HepG2 (cell line): ENCODE data around the gene PCDHB11. TPM values are rescaled to one million over a fixed set of nuclear protein-coding genes. Genes with fewer than 3 reads are reported as not detected.

Source experiments
- ATAC-seq: fragments of 200-7000 bp; cut with Tn5 transposase; 3 replicates; pipeline ENCODE4 v1.9.1; 2020; ENCODE audit warnings: mild to moderate bottlenecking, moderate library complexity
- BruUV-seq: library from RNA; stranded (reverse); fragments of 400-500 nt; replicated peaks from 2 replicates; lab custom pipeline; 2021; lab: Mats Ljungman, UMichigan
- CTCF ChIA-PET: fragments of 300-600 bp; formaldehyde crosslinking; extraction: SDS; loops from one replicate; lab custom pipeline; 2021; ENCODE audit warnings: low total read pairs, inconsistent platforms, low intra/inter-chr PET ratio; lab: Yijun Ruan, JAX
- POLR2A ChIA-PET: fragments of 350-600 bp; sonication (Branson Sonifier 250); formaldehyde crosslinking; loops from one replicate; lab custom pipeline; 2020; ENCODE audit warnings: antibody characterized with exemption, inconsistent platforms; lab: Yijun Ruan, JAX
- DNase-seq: peaks from one replicate; pipeline ENCODE4 v3.0.0-alpha.2; 2015; ENCODE audit warnings: low spot score
- FAIRE-seq: peaks from 3 replicates; lab custom pipeline; 2011; peaks lifted over from hg19 to GRCh38; lab: Jason Lieb, UNC
- H2AFZ ChIP-seq: one replicate; pipeline ENCODE4 v1.6.1; 2011; ENCODE audit warnings: low read length, inconsistent platforms
- H3K27ac ChIP-seq: fragments of 300-600 bp; 3 replicates; pipeline ENCODE4 v1.8.0; 2011; ENCODE audit warnings: mixed run types, mild to moderate bottlenecking, mixed read lengths, low read length, inconsistent platforms; ENCODE audit not compliant: insufficient read depth; ENCODE audit errors: extremely low read length
- H3K27me3 ChIP-seq, 2 experiments: fragments of 200-600 bp in 1 of 2; 2 replicates in 1 of 2; 3 replicates in 1 of 2; pipeline versions ENCODE4 v1.6.0 to v1.8.0; 2011; ENCODE audit warnings: low read length in 2 of 2, mild to moderate bottlenecking in 2 of 2, moderate library complexity in 2 of 2, inconsistent platforms in 1 of 2; ENCODE audit not compliant: insufficient read depth in 2 of 2, control insufficient read depth in 1 of 2
- H3K36me3 ChIP-seq, 2 experiments: fragments of 200-600 bp in 1 of 2; replicated peaks in 1 of 2; 2 replicates in 1 of 2; 3 replicates in 1 of 2; pipeline versions ENCODE4 v1.5.1 to v1.8.0; 2011; ENCODE audit warnings: low read length in 2 of 2, inconsistent platforms in 1 of 2; ENCODE audit not compliant: insufficient read depth in 2 of 2, control insufficient read depth in 1 of 2
- H3K4me1 ChIP-seq: 2 replicates; pipeline ENCODE4 v1.5.1; 2012; ENCODE audit warnings: low read length, inconsistent platforms; ENCODE audit not compliant: insufficient read depth
- H3K4me2 ChIP-seq: 2 replicates; pipeline ENCODE4 v1.6.0; 2011; ENCODE audit warnings: low read depth, low read length, inconsistent platforms
- H3K4me3 ChIP-seq, 3 experiments: fragments of 200-600 bp in 1 of 3; sonication (generic), shearing (Covaris generic) in 1 of 3; replicated peaks in 1 of 3; 2 replicates each; pipeline ENCODE4 v1.5.1; 2011 to 2016; ENCODE audit warnings: low read length in 3 of 3, inconsistent platforms in 2 of 3, low read depth in 2 of 3, mild to moderate bottlenecking in 2 of 3, control low read depth in 1 of 3, mixed read lengths in 1 of 3; ENCODE audit not compliant: insufficient read depth in 1 of 3
- H3K79me2 ChIP-seq: one replicate; pipeline ENCODE4 v1.6.1; 2011; ENCODE audit warnings: low read length, inconsistent platforms; ENCODE audit not compliant: insufficient read depth
- H3K9ac ChIP-seq: 2 replicates; pipeline ENCODE4 v1.6.0; 2011; ENCODE audit warnings: mild to moderate bottlenecking, low read depth, low read length, inconsistent platforms; ENCODE audit not compliant: insufficient read depth
- H3K9me3 ChIP-seq: 2 replicates; pipeline ENCODE4 v1.5.1; 2012; ENCODE audit warnings: mild to moderate bottlenecking, low read length
- H4K20me1 ChIP-seq: 2 replicates; pipeline ENCODE4 v1.6.0; 2011; ENCODE audit warnings: inconsistent platforms, mild to moderate bottlenecking, low read length, moderate library complexity; ENCODE audit not compliant: insufficient read depth
- GATAD2A ChIP-seq: IDR thresholded peaks from 2 replicates; pipeline ENCODE4 v1.6.1; 2016
- HOXD1 ChIP-seq: sonication (generic); formaldehyde crosslinking; IDR thresholded peaks from 2 replicates; pipeline ENCODE4 v1.5.0; 2020; ENCODE audit warnings: missing genetic modification reagents
- MAFK ChIP-seq, 2 experiments: IDR thresholded peaks in 1 of 2; conservative IDR thresholded peaks in 1 of 2; 2 replicates each; pipeline ENCODE4 v1.6.1; 2011; ENCODE audit warnings: improper control_type of control experiment in 2 of 2, low read length in 2 of 2
- NCOA2 ChIP-seq: sonication (generic); formaldehyde crosslinking; IDR thresholded peaks from 2 replicates; pipeline ENCODE4 v1.8.0; 2022; ENCODE audit warnings: inconsistent platforms
- PCBP1 ChIP-seq: fragments of 200-400 bp; formaldehyde crosslinking; IDR thresholded peaks from 2 replicates; pipeline ENCODE4 v1.6.1; 2017; ENCODE audit warnings: mild to moderate bottlenecking, low read depth, low read length, borderline replicate concordance
- RAD21 ChIP-seq: fragments of 450-650 bp; formaldehyde crosslinking; IDR thresholded peaks from 2 replicates; pipeline ENCODE4 v1.5.0; 2020; ENCODE audit warnings: mild to moderate bottlenecking
- SAP130 ChIP-seq: IDR thresholded peaks from 2 replicates; pipeline ENCODE4 v1.6.1; 2016; ENCODE audit warnings: low read depth
- SOX6 ChIP-seq, 2 experiments: fragments of 450-650 bp in 1 of 2; sonication (generic) in 1 of 2; formaldehyde crosslinking in 1 of 2; IDR thresholded peaks; 2 replicates each; pipeline versions ENCODE4 v1.4.0 to v1.6.1; 2017 to 2020; ENCODE audit warnings: antibody characterized with exemption in 1 of 2, mild to moderate bottlenecking in 1 of 2, missing genetic modification reagents in 1 of 2
- ZFX ChIP-seq: sonication (generic); formaldehyde crosslinking; IDR thresholded peaks from 2 replicates; pipeline ENCODE4 v1.4.0; 2020; ENCODE audit warnings: mild to moderate bottlenecking, low read depth, missing genetic modification reagents, moderate library complexity
- ZMAT5 ChIP-seq: sonication (generic); formaldehyde crosslinking; IDR thresholded peaks from 2 replicates; pipeline ENCODE4 v1.5.0; 2020; ENCODE audit warnings: mild to moderate bottlenecking, low read depth, missing genetic modification reagents, borderline replicate concordance
- ZNF674 ChIP-seq: sonication (generic); formaldehyde crosslinking; IDR thresholded peaks from 2 replicates; pipeline ENCODE4 v1.5.0; 2020; ENCODE audit warnings: low read depth, mild to moderate bottlenecking, missing genetic modification reagents
- WGBS: methylation state at CpG from one replicate; pipeline ENCODE4 v1.1.6; 2017; ENCODE audit warnings: low lambda C conversion rate; 5-methylcytosine and 5-hydroxymethylcytosine counted together
- in situ Hi-C: cut with HindIII; loops from 2 replicates; pipeline ENCODE4 v1.10.0; 2017; ENCODE audit warnings: low pct_unique_long_range_greater_than_20kb; ENCODE audit not compliant: extremely low pct_ligation_motif_present
- intact Hi-C: fragments of 100-400 bp; cut with micrococcal nuclease; formaldehyde crosslinking; loops from one replicate; pipeline ENCODE4 v1.10.0; 2022; ENCODE audit not compliant: unreplicated experiment
- polyA plus RNA-seq, 8 experiments: library from polyadenylated mRNA; depleted of rRNA in 3 of 8; stranded (reverse) in 7 of 8; unstranded in 1 of 8; fragments of >200 nt; fragmentation: Illumina TruSeq in 4 of 8; extraction: Trizol in 4 of 8; gene quantifications; 2 replicates each; pipeline versions ENCODE4 v1.2.1 to v1.2.3, GENCODE V29; 2011 to 2016; ENCODE audit warnings: low read depth in 4 of 8, missing spikeins in 1 of 8, mixed read lengths in 1 of 8; ENCODE audit not compliant: insufficient read depth in 1 of 8
- total RNA-seq, 5 experiments: library from RNA; depleted of rRNA; stranded (reverse); fragments of >200 nt; fragmentation: Illumina TruSeq; extraction: Trizol; gene quantifications; 2 replicates each; pipeline ENCODE4 v1.2.3, GENCODE V29; 2016; ENCODE audit warnings: low read depth in 1 of 5
- TF ChIP-seq, protein P1 (sequence below), 2 experiments: sonication (generic) in 1 of 2; formaldehyde crosslinking in 1 of 2; IDR thresholded peaks; 2 replicates each; pipeline versions ENCODE4 v1.4.0 to v1.6.1; 2018 to 2020; ENCODE audit warnings: missing genetic modification reagents in 2 of 2, borderline replicate concordance in 1 of 2, low read depth in 1 of 2, mild to moderate bottlenecking in 1 of 2, missing biosample characterization in 1 of 2
- TF ChIP-seq, protein P2 (sequence below): IDR thresholded peaks from 2 replicates; pipeline ENCODE4 v1.6.1; 2018; ENCODE audit warnings: missing genetic modification reagents, mild to moderate bottlenecking, missing compliant biosample characterization

PCDHB11 gene
- total and polyA plus RNA-seq, 2 of the 13 experiments (the other 11 are each of a cell fraction or from before 2014, with no cell fraction given), result 0.07 TPM; not detected in 1

DNA sequence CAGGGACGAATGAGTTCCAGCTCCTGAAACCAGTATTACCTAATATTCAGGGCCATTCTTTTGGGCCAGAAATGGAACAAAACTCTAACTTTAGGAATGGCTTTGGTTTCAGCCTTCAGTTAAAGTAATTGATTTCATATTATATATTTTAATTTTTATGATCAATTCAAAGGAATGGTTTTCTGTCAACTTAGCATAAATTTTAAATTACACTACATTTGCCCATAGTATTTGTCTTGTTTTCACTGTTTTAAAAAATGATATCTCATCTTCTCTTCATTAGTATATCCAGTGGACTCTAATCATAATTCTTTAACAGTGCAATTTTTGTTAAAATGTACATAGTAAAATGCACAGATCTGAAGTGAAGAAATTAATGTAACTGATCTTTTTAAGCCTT, 19.1 kb upstream of the PCDHB11 start:
- Histone ChIP-seq H3K4me1 (no peaks in the 10 kb centered on the region; the same call in 1 of the 2 replicates), H2AFZ (no peak overlapping the region), H3K9me3 (no peaks in the 10 kb centered on the region), H3K36me3 (no peaks in the 10 kb centered on the region), H3K27me3 (no peaks in the 10 kb centered on the region; a peak in 1 of 5 replicates), H3K4me3 (no peak overlapping the region), H3K27ac (no peak overlapping the region), H3K4me2 (no peak overlapping the region), H3K79me2 (no peaks in the 10 kb centered on the region), H4K20me1 (no peaks in the 10 kb centered on the region), H3K9ac (no peak overlapping the region)
- intact Hi-C loops (no loop called here), in situ Hi-C loops (no loop called here)
- POLR2A ChIA-PET, result no interaction called here
- no peak for DNase-seq
- peak; percentile 32 to 71; a peak in 3 of 4 replicates for TF ChIP-seq MAFK (conservative IDR thresholded peaks at IDR 0.05 in 1 of 2, IDR thresholded peaks at IDR 0.05 in 1 of 2; ENCODE audit: low read length in 2 of 2)
- no peak for TF ChIP-seq HOXD1
- CTCF ChIA-PET, result no interaction called here
- no peak for ATAC-seq
- BruUV-seq, result no TSS peak
- FAIRE-seq, result no peak
- 17% methylated on average over 1 of the region's 1 CpG for WGBS

DNA sequence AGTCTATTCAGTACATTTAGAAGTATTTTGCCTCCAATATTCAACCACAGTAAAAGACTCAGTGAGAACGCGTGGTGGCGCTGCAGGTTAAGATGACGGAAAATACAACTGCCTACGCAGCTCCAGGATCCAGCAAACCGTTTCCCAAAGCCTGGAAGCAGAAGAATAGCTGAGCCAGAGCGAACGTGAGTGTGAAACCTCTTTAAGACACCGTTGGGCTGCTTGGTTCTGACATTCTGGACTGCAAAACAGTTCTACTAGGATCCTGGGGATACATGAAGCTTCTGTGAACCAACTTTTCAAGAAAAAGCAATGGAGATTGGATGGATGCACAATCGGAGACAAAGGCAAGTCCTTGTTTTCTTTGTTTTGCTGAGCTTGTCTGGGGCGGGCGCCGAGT, 17.2 kb upstream of the PCDHB11 start, which contains the start of gene PCDHB16:
TSS of gene PCDHB16 (plus strand) at position 140 of the 400 bp plus-strand sequence. CDS start at position 313, 173 bp downstream.
- Histone ChIP-seq H3K79me2 (no peaks in the 10 kb centered on the region), H3K4me1 (no peaks in the 10 kb centered on the region; the same call in 1 of the 2 replicates), H3K27me3 (no peaks in the 10 kb centered on the region; a peak in 1 of 5 replicates), H3K9ac (peak within 1 kb of the TSS; percentile 38; the same call in 1 of the 2 replicates), H3K9me3 (no peaks in the 10 kb centered on the region), H3K36me3 (no peaks in the 10 kb centered on the region), H4K20me1 (no peaks in the 10 kb centered on the region), H2AFZ (peak within 1 kb of the TSS; percentile 83), H3K27ac (no peak within 1 kb of the TSS), H3K4me3 (peak within 1 kb of the TSS; percentile 35 to 61 (median 58); a peak in 5 of 6 replicates), H3K4me2 (peak within 1 kb of the TSS; percentile 66)
- peak; percentile 53 for DNase-seq
- ATAC-seq, result peak; percentile 89
- BruUV-seq, result no TSS peak
- CTCF ChIA-PET, result interaction anchor here (1.6 kb wide), 1 partner anchor 88 kb away, joined by 5 read pairs; the partner anchor contains the start of gene PCDHB2
- in situ Hi-C loops (no loop called here), intact Hi-C loops (loop anchor here (1.0 to 2.0 kb wide), 2 partner anchors 87 to 98 kb away; partner anchors contain the start of gene PCDHB2)
- POLR2A ChIA-PET, result no interaction called here
- 9% methylated on average over 13 of the region's 13 CpGs for WGBS
- peak; percentile 63 for FAIRE-seq
- TF ChIP-seq PCBP1 (no peak), GATAD2A (CRISPR knock-in tag) (peak; percentile 16; the same call in 1 of the 2 replicates), SAP130 (0 out of 2 replicates have a peak, but pooled peaks have one; percentile 13), ZNF674 (CRISPR knock-in tag) (no peak), RAD21 (CRISPR knock-in tag) (peak; percentile 56; the same call in 1 of the 2 replicates), ZMAT5 (CRISPR knock-in tag) (no peak), NCOA2 (CRISPR knock-in tag) (no peak), SOX6 (IDR thresholded peaks at IDR 0.05) (no peak), SOX6 (CRISPR knock-in tag; IDR thresholded peaks at IDR 0.05) (peak; percentile 12; the same call in 1 of the 2 replicates), ZFX (CRISPR knock-in tag) (no peak)
- TF ChIP-seq, protein P1, sequence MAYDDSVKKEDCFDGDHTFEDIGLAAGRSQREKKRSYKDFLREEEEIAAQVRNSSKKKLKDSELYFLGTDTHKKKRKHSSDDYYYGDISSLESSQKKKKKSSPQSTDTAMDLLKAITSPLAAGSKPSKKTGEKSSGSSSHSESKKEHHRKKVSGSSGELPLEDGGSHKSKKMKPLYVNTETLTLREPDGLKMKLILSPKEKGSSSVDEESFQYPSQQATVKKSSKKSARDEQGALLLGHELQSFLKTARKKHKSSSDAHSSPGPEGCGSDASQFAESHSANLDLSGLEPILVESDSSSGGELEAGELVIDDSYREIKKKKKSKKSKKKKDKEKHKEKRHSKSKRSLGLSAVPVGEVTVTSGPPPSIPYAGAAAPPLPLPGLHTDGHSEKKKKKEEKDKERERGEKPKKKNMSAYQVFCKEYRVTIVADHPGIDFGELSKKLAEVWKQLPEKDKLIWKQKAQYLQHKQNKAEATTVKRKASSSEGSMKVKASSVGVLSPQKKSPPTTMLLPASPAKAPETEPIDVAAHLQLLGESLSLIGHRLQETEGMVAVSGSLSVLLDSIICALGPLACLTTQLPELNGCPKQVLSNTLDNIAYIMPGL (CRISPR knock-in tag; IDR thresholded peaks at IDR 0.05; ENCODE audit: borderline replicate concordance in 1 of 2, low read depth in 1 of 2), result peak in 1 of 2 experiments; percentile 62; a peak in 1 of 4 replicates
- TF ChIP-seq, protein P2, sequence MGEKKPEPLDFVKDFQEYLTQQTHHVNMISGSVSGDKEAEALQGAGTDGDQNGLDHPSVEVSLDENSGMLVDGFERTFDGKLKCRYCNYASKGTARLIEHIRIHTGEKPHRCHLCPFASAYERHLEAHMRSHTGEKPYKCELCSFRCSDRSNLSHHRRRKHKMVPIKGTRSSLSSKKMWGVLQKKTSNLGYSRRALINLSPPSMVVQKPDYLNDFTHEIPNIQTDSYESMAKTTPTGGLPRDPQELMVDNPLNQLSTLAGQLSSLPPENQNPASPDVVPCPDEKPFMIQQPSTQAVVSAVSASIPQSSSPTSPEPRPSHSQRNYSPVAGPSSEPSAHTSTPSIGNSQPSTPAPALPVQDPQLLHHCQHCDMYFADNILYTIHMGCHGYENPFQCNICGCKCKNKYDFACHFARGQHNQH (CRISPR knock-in tag), result no peak
